GM21619 (cell line): ENCODE measurements around the gene TMEM212.

ENCODE experiments used
- ATAC-seq: cut with Tn5 transposase; IDR thresholded peaks from one replicate; pipeline ENCODE4 v1.9.1; 2021; ENCODE audit not compliant: unreplicated experiment

The TMEM212 gene

DNA sequence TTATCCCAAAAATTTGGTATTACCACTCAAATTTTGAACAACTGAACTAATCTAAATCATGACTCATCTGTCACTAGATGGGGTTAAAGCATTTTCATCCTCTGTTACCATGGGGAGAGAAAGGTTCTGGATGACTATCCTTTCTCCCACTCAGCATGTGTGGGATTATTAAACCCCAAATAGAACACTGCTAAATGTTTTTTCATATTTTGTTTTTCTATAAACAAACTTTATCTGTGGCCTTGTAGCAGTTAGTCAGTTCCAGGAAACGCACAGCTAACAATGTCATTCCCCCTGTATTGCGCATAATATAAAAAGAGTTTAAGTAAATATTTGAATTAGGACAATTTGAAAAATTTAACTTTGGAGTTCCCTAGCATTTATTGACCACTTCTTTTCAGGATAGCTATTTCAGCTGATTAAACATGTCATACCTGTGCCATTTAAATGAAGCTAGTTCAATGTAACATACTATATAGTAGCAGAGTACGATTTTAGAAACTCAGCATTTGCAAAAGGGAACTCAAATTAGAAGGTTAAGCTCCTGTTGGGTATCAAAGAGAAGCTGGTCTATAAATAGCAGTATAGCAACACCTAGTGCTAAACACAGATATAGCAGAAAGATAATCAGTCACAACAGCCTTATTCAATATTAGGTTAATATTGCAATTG lies 9.2 kb upstream of the TMEM212 start:
- peak; percentile 50 for ATAC-seq

- ATAC-seq = no peak
Observed at GRCh38 chr3:171834461-171834801, 8.7 kb upstream of the TMEM212 start.

DNA sequence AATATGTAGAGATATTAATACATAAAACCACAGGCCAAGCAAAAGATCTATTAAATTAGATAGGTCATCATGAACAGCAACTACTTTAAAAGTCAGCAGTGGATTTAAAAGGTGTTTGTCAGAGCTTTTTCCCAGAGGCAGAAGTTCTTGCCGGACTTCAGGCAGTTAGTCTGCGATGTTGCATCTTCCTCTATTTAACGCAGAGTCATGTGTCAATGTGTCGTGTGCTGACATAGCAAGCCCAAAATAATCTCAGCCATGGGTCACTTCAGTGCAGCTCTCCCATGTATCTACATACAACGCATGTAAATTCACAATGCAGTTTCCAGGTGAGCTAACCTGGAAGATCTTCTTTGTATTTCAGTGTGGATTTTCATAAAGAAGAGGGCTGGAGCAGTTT lies 8.0 kb upstream of the TMEM212 start:
- ATAC-seq = no peak

GRCh38 chr3:171835613-171836012 lies 7.5 kb upstream of the TMEM212 start:
- no peak for ATAC-seq

DNA sequence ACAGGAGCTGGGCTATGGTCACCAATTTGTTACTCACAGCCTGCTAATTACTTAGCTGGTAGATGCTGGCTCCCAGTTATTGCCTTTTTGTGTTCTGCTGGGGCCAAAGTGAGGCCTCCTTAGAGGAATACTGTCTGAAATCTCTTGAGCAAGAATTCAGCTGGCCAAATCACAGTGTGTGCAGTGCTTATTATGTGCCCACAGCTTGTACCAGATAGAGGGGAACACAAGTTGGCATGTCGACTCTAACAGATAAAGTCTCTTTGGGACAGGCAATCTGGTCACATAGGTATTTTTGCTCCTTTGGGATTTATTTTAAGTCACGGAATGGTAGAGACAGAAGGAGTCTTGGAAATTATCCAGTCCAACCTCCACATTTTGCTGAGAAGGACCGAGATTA lies 6.3 kb upstream of the TMEM212 start:
- ATAC-seq = no peak

GRCh38 chr3:171837698-171838097 lies 5.5 kb upstream of the TMEM212 start:
- ATAC-seq = no peak

DNA sequence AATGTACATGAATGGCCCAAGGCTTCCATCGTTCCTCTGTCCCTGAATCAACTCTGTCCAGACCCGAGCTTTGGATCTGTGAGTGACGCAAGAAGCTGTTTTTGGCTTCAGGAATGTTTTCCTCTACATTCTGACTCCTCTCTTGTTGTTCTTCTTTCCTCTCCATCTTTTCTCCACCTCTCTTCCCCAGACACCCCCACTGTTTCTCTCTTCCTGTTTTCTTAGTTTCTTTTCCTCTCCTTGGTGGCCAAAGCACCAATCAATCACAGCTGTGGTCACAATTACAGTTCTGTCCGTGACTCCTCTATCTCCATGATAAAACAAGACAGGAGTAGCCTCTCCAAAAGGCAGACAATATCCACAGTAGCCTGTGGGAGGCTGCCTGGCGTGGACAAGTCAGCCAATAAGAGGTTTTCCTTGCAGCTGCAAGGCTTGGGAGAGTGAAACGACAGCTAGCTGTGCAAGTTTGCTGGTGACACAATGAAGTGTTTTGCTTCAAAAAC lies 4.9 kb upstream of the TMEM212 start:
- ATAC-seq = no peak

- ATAC-seq = no peak
Observed at GRCh38 chr3:171839270-171839669, 3.9 kb upstream of the TMEM212 start.

DNA sequence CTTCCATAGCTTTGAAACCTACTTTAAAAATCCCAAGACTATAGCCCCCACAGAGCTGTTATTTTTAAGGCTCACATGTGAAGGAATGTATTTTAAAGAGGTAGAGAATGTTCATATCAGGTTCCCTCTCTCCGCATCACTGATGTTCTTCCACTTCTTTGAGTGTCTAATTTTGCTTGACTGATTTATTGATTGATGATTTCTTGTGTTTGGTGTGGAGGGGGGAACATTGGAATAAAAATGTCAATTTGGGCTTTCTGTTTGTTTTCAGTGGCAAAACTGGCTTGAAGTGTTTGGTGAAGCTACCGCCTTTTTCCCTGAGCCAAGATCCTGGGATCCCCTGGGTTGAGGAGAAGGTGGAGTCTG lies 2.7 kb upstream of the TMEM212 start:
- ATAC-seq = no peak

GRCh38 chr3:171840811-171841619 lies 2.1 kb upstream of the TMEM212 start:
- ATAC-seq = no peak

DNA sequence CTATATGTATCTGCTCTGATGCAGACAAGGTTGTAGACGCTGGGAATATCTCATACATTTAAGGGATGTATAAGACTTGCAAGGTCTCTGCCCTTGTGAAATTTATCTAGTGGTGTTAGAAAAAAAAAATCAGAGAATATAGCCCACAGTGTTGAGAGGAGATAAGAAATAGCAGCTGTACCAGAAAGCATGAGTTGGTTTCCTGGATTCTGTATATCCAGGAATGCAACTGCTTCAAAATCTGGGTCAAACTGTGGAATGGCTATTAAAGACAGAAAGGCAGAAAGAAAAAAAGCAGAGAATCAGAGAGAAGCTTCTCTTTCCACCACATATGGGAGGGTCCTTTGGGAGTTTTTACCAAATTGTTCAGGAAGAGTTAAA lies 1.5 kb upstream of the TMEM212 start:
- ATAC-seq = no peak

DNA sequence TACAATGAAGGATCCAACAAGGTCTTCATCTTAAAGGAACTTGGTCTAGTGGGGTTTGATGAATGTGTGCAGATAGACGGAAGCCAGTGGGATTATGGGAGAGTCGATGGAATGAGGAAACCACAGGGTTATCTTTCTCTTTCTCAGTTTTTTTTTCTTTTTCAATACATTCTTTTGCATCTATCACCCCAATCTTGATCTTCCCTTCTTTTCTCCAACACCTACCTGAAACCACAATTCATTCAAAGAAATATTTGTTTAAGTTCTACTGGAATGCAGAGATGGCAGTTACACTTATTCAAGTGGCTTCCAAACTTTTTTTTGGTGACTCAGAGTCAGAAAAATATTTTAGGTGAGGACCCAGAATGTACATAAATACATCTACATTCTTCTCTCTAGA lies 1.7 kb downstream of the TMEM212 start:
- no peak for ATAC-seq

DNA sequence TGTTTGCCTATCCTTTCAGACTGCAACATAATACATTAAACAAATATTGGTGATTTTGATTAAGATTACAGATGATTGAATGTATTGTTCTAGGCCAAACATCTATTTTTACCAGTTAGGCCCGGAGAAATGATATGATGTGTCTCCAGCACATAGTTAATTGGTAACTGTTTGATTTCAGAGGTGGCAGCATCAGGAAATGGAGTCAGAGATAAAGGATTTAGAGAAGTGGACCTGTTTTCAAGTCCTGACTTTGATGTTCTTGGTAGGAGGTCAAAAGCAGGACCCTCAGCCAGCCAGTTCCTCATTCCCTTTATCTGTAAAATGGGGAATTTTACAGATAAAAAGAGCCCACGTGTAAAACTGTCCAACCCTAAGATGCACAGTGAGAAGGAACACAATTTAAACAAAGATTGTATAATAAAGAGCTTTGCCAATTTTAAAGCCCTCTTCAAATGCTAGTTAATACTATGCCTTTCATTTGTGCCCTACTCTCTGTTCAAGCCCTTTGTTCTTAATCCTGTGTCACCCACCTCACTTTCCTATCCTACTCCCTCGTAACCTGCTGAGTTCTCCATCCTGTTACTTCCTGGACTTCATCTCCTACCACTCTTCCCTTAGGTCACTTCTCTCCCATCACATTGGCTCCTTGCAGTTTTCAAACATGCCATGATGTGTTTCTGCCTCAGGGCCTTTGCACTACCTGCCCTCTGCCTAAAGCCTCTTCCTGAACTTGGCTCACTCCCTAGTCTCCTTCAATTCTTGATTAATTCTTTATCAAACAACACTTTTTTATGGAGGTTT lies 2.5 kb downstream of the TMEM212 start:
- ATAC-seq = no peak

GRCh38 chr3:171846597-171846996 lies 3.4 kb downstream of the TMEM212 start:
- peak; percentile 95 for ATAC-seq

DNA sequence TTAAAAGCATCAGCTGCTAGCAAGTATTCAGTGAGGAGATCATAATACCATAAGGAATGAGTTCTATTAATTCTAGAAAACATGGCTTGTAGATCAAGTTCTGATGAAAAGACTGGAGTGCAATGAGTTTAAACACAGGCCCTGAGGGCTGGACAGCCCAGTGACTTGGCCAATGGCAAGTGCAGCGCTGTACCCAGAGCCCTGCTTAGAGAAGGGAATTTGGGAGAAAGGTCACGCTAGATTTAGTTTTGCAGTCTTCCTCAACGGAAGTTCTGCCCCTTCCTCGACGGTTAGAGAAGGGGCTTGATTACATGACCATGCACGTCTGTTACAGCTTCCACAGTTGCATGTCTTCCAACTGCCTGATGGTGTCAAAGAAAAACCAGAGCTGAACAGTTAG lies 4.0 kb downstream of the TMEM212 start:
- no peak for ATAC-seq

GRCh38 chr3:171847595-171848259 lies 4.6 kb downstream of the TMEM212 start:
- no peak for ATAC-seq

GRCh38 chr3:171849617-171850319 lies 6.6 kb downstream of the TMEM212 start:
- ATAC-seq = no peak

- no peak for ATAC-seq
Observed at GRCh38 chr3:171850320-171850959, 7.3 kb downstream of the TMEM212 start.

GRCh38 chr3:171850960-171851659 lies 8.0 kb downstream of the TMEM212 start:
- no peak for ATAC-seq

DNA sequence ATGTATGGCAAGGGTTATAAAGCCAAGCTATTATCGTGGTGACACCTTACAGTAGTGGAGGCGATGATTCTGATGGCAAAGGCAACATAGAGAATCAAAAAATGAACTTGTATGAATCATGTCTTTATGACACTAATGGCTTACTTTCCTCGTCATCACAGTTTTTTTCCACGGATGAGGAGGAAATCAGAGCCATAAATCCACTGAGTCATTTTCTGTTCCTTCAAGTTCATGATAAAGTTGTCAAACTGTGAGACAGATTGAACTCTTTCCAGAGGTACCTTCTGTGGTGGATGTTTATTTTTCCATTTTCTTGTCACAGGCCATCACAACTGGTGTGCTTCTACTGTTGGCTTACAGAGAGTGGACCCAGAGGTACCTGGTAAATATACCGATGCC lies 8.5 kb downstream of the TMEM212 start:
- ATAC-seq = no peak
